Neural progenitor cell (in vitro differentiated cells): ENCODE data around the gene PPP2R2B. TPM values are rescaled to one million over a fixed set of nuclear protein-coding genes. Genes with fewer than 3 reads are reported as not detected.

Experiments used
- DNase-seq: peaks from one replicate; pipeline ENCODE4 v3.0.0-alpha.2; 2016; ENCODE audit warnings: low spot score
- H2AFZ ChIP-seq: fragments of 200-600 bp; sonication (generic); replicated peaks from 2 replicates; pipeline ENCODE4 v1.6.1; 2016; ENCODE audit warnings: antibody characterized with exemption
- H3F3A ChIP-seq: fragments of 200-600 bp; sonication (generic); 2 replicates; pipeline ENCODE4 v1.6.1; 2016; ENCODE audit warnings: antibody characterized with exemption, low read depth
- H3K27ac ChIP-seq: fragments of 200-600 bp; sonication (generic); 2 replicates; pipeline ENCODE4 v1.5.1; 2016; ENCODE audit warnings: mild to moderate bottlenecking
- H3K27me3 ChIP-seq: fragments of 200-600 bp; sonication (generic); 2 replicates; pipeline ENCODE4 v1.6.1; 2016; ENCODE audit warnings: mild to moderate bottlenecking, moderate library complexity
- H3K36me3 ChIP-seq: fragments of 200-600 bp; sonication (generic); 2 replicates; pipeline ENCODE4 v1.5.1; 2016
- H3K4me1 ChIP-seq: fragments of 200-600 bp; sonication (generic); 2 replicates; pipeline ENCODE4 v1.6.1; 2016; ENCODE audit warnings: mixed run types
- H3K4me2 ChIP-seq: fragments of 200-600 bp; sonication (generic); 2 replicates; pipeline ENCODE4 v1.6.1; 2016
- H3K4me3 ChIP-seq: fragments of 200-600 bp; sonication (generic); 2 replicates; pipeline ENCODE4 v1.5.1; 2016
- H3K79me2 ChIP-seq: fragments of 200-600 bp; sonication (generic); 2 replicates; pipeline ENCODE4 v1.6.1; 2016; ENCODE audit warnings: low read depth
- H3K9ac ChIP-seq: fragments of 200-600 bp; sonication (generic); 2 replicates; pipeline ENCODE4 v1.6.1; 2016
- H3K9me3 ChIP-seq: fragments of 200-600 bp; sonication (generic); 2 replicates; pipeline ENCODE4 v1.5.1; 2016; ENCODE audit warnings: low read depth
- H4K20me1 ChIP-seq: fragments of 200-600 bp; sonication (generic); 2 replicates; pipeline ENCODE4 v1.6.1; 2016; ENCODE audit warnings: low read depth
- H3K27ac Mint-ChIP-seq: 3 replicates; pipeline ENCODE4 v1.8.0; 2021; ENCODE audit warnings: mixed read lengths
- H3K27me3 Mint-ChIP-seq: 2 replicates; pipeline ENCODE4 v1.8.0; 2022; ENCODE audit warnings: low read depth, mild to moderate bottlenecking, inconsistent platforms, moderate library complexity, mixed read lengths; ENCODE audit not compliant: insufficient read depth
- H3K36me3 Mint-ChIP-seq: 3 replicates; pipeline ENCODE4 v1.8.0; 2021; ENCODE audit warnings: mixed read lengths
- H3K4me1 Mint-ChIP-seq: 3 replicates; pipeline ENCODE4 v1.8.0; 2021; ENCODE audit warnings: mixed read lengths
- H3K4me3 Mint-ChIP-seq: 3 replicates; pipeline ENCODE4 v1.8.0; 2021; ENCODE audit warnings: mild to moderate bottlenecking, moderate library complexity, mixed read lengths
- H3K9me3 Mint-ChIP-seq: 3 replicates; pipeline ENCODE4 v1.8.0; 2020; ENCODE audit warnings: mixed read lengths
- CTCF ChIP-seq: fragments of 200-600 bp; sonication (generic); IDR thresholded peaks from 2 replicates; pipeline ENCODE4 v1.5.1; 2017; ENCODE audit warnings: antibody characterized with exemption, mild to moderate bottlenecking
- EZH2 ChIP-seq: fragments of 200-600 bp; sonication (generic); IDR thresholded peaks from 2 replicates; pipeline ENCODE4 v1.6.1; 2017; ENCODE audit warnings: antibody characterized with exemption, mild to moderate bottlenecking, moderate library complexity
- EZH2phosphoT487 ChIP-seq: fragments of 200-600 bp; sonication (generic); IDR thresholded peaks from 2 replicates; pipeline ENCODE4 v1.6.1; 2017; ENCODE audit warnings: antibody characterized with exemption
- total RNA-seq: library from RNA; depleted of rRNA; stranded (reverse); fragments of >200 nt; gene quantifications from 2 replicates; pipeline ENCODE4 v1.2.3, GENCODE V29; 2015; ENCODE audit warnings: low replicate concordance

Gene PPP2R2B
- total RNA-seq, 1 donor from 2014 or later, result 26.6 TPM

- H3K9me3 ChIP-seq, result no peaks in the 10 kb centered on the region
- H3K4me3 ChIP-seq, result no peak overlapping the region
- H4K20me1 ChIP-seq, result no peaks in the 10 kb centered on the region
- no peaks in the 10 kb centered on the region for H3K9me3 Mint-ChIP-seq
- no peak overlapping the region for H2AFZ ChIP-seq
- TF ChIP-seq EZH2, result no peak
- no peak for TF ChIP-seq CTCF
- no peak for TF ChIP-seq EZH2phosphoT487
- no peaks in the 10 kb centered on the region for H3K27me3 ChIP-seq
- H3K36me3 ChIP-seq, result no peaks in the 10 kb centered on the region
- H3K27ac Mint-ChIP-seq, result peak overlapping the region; percentile 91
- H3K36me3 Mint-ChIP-seq, result no peaks in the 10 kb centered on the region
- H3K27ac ChIP-seq, result peak overlapping the region; percentile 34
- H3K4me1 ChIP-seq, result peaks cover 8% of the 10 kb centered on the region
- H3K9ac ChIP-seq, result no peak overlapping the region
- no peak overlapping the region for H3K4me2 ChIP-seq
- H3K79me2 ChIP-seq, result no peaks in the 10 kb centered on the region
- H3K27me3 Mint-ChIP-seq, result peaks cover 5% of the 10 kb centered on the region
- DNase-seq, result no peak
- peaks cover 21% of the 10 kb centered on the region for H3K4me1 Mint-ChIP-seq
- H3F3A ChIP-seq, result peaks cover 4% of the 10 kb centered on the region
- peak overlapping the region; percentile 53 for H3K4me3 Mint-ChIP-seq
Measured at GRCh38 chr5:146632620-146633322, 245.8 kb downstream of the PPP2R2B start.

GRCh38 chr5:146630472-146630871 lies 248.1 kb downstream of the PPP2R2B start:
- Mint-ChIP-seq H3K27me3 (peaks cover 5% of the 10 kb centered on the region), H3K27ac (no peak overlapping the region), H3K9me3 (peaks cover 2% of the 10 kb centered on the region), H3K4me1 (peaks cover 21% of the 10 kb centered on the region), H3K36me3 (no peaks in the 10 kb centered on the region), H3K4me3 (no peak overlapping the region)
- peaks cover 8% of the 10 kb centered on the region for H3K4me1 ChIP-seq
- H3F3A ChIP-seq, result peaks cover 4% of the 10 kb centered on the region
- H3K27me3 ChIP-seq, result no peaks in the 10 kb centered on the region
- H3K36me3 ChIP-seq, result no peaks in the 10 kb centered on the region
- no peak overlapping the region for H3K9ac ChIP-seq
- no peak overlapping the region for H3K4me2 ChIP-seq
- no peak overlapping the region for H3K27ac ChIP-seq
- H3K79me2 ChIP-seq, result no peaks in the 10 kb centered on the region
- H3K9me3 ChIP-seq, result no peaks in the 10 kb centered on the region
- no peak overlapping the region for H2AFZ ChIP-seq
- no peak overlapping the region for H3K4me3 ChIP-seq
- no peak for TF ChIP-seq EZH2phosphoT487
- no peak for TF ChIP-seq CTCF
- no peak for TF ChIP-seq EZH2
- no peak for DNase-seq
- no peaks in the 10 kb centered on the region for H4K20me1 ChIP-seq

GRCh38 chr5:146628950-146629349 lies 249.6 kb downstream of the PPP2R2B start:
- Histone ChIP-seq H3K4me2 (no peak overlapping the region), H3K79me2 (no peaks in the 10 kb centered on the region), H3K4me3 (no peak overlapping the region), H3F3A (peaks cover 4% of the 10 kb centered on the region), H2AFZ (no peak overlapping the region), H3K27ac (no peak overlapping the region), H4K20me1 (no peaks in the 10 kb centered on the region), H3K27me3 (no peaks in the 10 kb centered on the region), H3K4me1 (peaks cover 8% of the 10 kb centered on the region), H3K9ac (no peak overlapping the region), H3K36me3 (no peaks in the 10 kb centered on the region), H3K9me3 (no peaks in the 10 kb centered on the region)
- Mint-ChIP-seq H3K4me3 (no peak overlapping the region), H3K27me3 (peaks cover 5% of the 10 kb centered on the region), H3K36me3 (no peaks in the 10 kb centered on the region), H3K27ac (no peak overlapping the region), H3K9me3 (peaks cover 2% of the 10 kb centered on the region), H3K4me1 (peaks cover 22% of the 10 kb centered on the region)
- TF ChIP-seq CTCF, result no peak
- no peak for TF ChIP-seq EZH2phosphoT487
- TF ChIP-seq EZH2, result no peak
- no peak for DNase-seq
